D721Med (cell line): Measurements from ENCODE around the gene DSCAM.

ENCODE experiments used
- DNase-seq: peaks from one replicate; pipeline ENCODE4 v3.0.0; 2011; ENCODE audit warnings: low spot score; ENCODE audit not compliant: insufficient read length
- FAIRE-seq: peaks from 2 replicates; lab custom pipeline; 2011; peaks lifted over from hg19 to GRCh38; lab: Jason Lieb, UNC
- CTCF ChIP-seq: IDR thresholded peaks from 2 replicates; pipeline ENCODE4 v1.5.1; 2012; ENCODE audit warnings: mild to moderate bottlenecking, control low read depth; ENCODE audit not compliant: insufficient read depth; ENCODE audit errors: missing control alignments

Gene DSCAM

GRCh38 chr21:40489001-40489400 lies 358.0 kb downstream of the DSCAM start:
- FAIRE-seq (no peak), DNase-seq (no peak)
- no peak for TF ChIP-seq CTCF

GRCh38 chr21:40481764-40482163 lies 365.2 kb downstream of the DSCAM start:
- FAIRE-seq (no peak), DNase-seq (no peak)
- TF ChIP-seq CTCF, result no peak

- FAIRE-seq (no peak), DNase-seq (no peak)
- TF ChIP-seq CTCF, result no peak
These were observed 372.4 kb downstream of the DSCAM start for GRCh38 chr21:40474513-40474912.

GRCh38 chr21:40472013-40472412 lies 374.9 kb downstream of the DSCAM start:
- no peak for TF ChIP-seq CTCF
- no peak for FAIRE-seq

GRCh38 chr21:40471103-40471502 lies 375.9 kb downstream of the DSCAM start:
- no peak for TF ChIP-seq CTCF
- no peak for DNase-seq
- no peak for FAIRE-seq

More at GRCh38 chr21:40472013-40472412, 374.9 kb downstream of the DSCAM start:
- no peak for DNase-seq

GRCh38 chr21:40466893-40467483 lies 380.0 kb downstream of the DSCAM start:
- FAIRE-seq, result no peak
- DNase-seq, result no peak

More at GRCh38 chr21:40466893-40467483, 380.0 kb downstream of the DSCAM start:
- TF ChIP-seq CTCF, result no peak
